C4-2B (cell line): ENCODE measurements around the gene TNFRSF1B.

Experiments
- H3K27ac ChIP-seq: fragments of 450-650 bp; 2 replicates; pipeline ENCODE4 v1.5.1; 2017
- ZFX ChIP-seq: fragments of 450-650 bp; IDR thresholded peaks from 2 replicates; pipeline ENCODE4 v1.6.1; 2017
- TF ChIP-seq, protein P1 (sequence below): fragments of 450-650 bp; conservative IDR thresholded peaks from 2 replicates; pipeline ENCODE4 v1.5.1; 2017; ENCODE audit warnings: mild to moderate bottlenecking

Gene TNFRSF1B

GRCh38 chr1:12189328-12189682, 22.5 kb downstream of the TNFRSF1B start:
- H3K27ac ChIP-seq = peak overlapping the region; percentile 61
- TF ChIP-seq, protein P1, sequence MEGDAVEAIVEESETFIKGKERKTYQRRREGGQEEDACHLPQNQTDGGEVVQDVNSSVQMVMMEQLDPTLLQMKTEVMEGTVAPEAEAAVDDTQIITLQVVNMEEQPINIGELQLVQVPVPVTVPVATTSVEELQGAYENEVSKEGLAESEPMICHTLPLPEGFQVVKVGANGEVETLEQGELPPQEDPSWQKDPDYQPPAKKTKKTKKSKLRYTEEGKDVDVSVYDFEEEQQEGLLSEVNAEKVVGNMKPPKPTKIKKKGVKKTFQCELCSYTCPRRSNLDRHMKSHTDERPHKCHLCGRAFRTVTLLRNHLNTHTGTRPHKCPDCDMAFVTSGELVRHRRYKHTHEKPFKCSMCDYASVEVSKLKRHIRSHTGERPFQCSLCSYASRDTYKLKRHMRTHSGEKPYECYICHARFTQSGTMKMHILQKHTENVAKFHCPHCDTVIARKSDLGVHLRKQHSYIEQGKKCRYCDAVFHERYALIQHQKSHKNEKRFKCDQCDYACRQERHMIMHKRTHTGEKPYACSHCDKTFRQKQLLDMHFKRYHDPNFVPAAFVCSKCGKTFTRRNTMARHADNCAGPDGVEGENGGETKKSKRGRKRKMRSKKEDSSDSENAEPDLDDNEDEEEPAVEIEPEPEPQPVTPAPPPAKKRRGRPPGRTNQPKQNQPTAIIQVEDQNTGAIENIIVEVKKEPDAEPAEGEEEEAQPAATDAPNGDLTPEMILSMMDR = no peak
- TF ChIP-seq ZFX = no peak

DNA sequence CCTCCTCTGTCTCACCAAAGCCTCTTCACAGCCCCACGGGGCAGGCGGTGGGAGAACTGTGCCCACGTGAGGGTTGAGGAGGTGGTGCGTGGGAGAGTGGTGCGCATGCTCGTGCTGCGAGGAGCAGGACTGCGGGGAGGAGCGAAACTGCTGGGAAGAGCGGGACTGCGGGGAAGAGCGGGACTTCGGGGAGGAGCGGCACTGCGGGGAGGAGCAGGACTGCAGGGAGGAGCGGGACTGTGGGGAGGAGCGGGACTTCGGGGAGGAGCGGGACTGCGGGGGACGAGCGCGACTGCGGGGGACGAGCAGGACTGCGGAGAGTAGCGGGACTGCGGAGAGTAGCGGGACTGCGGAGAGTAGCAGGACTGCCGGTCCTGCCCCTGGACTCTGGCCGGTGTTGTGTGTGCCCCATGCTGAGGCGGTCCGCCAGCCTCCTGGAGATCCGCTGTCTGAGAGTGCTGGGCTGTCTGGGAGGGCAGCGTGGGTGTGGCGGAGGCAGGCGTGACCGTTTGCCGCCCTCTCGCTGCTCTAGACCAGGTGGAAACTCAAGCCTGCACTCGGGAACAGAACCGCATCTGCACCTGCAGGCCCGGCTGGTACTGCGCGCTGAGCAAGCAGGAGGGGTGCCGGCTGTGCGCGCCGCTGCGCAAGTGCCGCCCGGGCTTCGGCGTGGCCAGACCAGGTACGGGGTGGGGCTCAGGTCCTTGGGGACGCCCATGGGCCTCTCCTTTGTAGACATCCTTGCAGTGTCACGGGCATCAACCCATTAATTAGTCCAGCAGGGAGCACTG, 24.6 kb downstream of the TNFRSF1B start:
- no peak for TF ChIP-seq ZFX
- TF ChIP-seq, protein P1 = no peak
- no peak overlapping the region for H3K27ac ChIP-seq

DNA sequence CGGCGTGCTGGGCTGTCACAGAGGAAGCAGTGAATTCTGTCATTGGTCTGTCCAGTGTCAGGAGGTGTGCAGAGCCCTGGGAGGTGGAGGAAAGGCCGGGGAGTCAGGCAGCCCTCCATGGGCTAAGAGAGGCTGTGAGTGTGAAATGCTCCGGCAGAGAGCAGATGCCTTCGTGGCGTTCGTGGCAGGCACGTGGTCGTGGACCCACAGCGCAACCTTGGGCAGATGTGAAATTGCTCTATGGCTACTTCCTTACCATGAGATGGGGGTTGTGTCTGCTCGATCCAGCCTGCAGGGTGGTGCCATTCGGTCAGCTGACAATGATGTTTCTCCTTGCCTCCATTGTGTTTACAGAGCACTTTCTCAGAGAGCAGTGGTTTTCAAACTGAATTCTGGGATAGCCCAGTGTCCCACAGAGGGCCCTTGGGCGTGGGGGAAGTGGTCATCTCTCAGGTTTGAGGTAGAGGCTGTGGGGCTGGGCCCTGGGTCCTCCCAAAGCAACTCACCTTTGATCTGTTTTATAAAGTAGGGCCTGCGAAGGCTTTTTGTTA, 27.9 kb downstream of the TNFRSF1B start:
- TF ChIP-seq, protein P1 = no peak
- TF ChIP-seq ZFX = no peak
- no peak overlapping the region for H3K27ac ChIP-seq

GRCh38 chr1:12195416-12195815, 28.6 kb downstream of the TNFRSF1B start:
- H3K27ac ChIP-seq = no peak overlapping the region
- TF ChIP-seq ZFX = no peak

- H3K27ac ChIP-seq = no peak overlapping the region
- TF ChIP-seq, protein P1 = no peak
- TF ChIP-seq ZFX = no peak
Observed at GRCh38 chr1:12196641-12197482, 30.1 kb downstream of the TNFRSF1B start.

DNA sequence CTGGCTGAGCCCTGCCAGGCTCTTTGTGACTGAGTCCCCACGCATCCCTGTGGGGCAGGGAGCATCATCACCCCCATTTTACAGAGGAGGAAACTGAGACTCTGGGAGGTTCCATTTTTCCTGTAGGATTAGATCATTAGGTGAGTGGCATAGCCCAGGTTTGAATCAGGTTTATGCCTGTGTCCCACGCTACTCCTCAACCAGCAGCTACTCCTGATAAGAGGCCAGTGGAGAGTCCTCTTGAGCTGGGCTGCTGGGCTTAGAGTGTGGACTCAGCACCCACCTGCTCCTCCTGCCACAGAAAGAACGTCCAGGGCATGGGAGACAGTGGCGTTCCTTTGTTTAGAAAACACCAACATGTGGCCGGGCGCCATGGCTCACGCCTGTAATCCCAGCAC, 30.7 kb downstream of the TNFRSF1B start:
- H3K27ac ChIP-seq = no peak overlapping the region
- TF ChIP-seq, protein P1 = no peak
- TF ChIP-seq ZFX = no peak

DNA sequence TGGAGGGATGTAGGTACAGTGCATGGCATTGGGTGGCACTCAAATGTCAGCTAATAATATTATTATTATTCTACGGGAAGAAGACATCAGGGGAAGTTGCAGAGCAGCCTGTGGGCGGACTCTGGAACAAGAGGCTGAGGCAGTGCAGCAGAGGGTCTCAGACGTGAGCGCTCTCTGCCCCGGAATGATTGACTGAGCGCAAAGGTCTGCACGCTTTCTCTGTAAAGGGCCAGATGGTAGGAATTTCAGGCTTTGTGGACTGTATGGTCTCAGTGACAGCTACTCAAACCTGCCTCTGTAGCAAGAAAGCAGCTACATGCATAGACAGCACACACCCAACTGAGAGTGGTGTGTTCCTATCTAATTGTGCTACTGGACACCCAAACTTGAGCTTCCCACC, 33.4 kb downstream of the TNFRSF1B start:
- TF ChIP-seq, protein P1 = no peak
- TF ChIP-seq ZFX = no peak
- H3K27ac ChIP-seq = no peak overlapping the region
